ENCODE measurements around the gene SORCS2.

DNA sequence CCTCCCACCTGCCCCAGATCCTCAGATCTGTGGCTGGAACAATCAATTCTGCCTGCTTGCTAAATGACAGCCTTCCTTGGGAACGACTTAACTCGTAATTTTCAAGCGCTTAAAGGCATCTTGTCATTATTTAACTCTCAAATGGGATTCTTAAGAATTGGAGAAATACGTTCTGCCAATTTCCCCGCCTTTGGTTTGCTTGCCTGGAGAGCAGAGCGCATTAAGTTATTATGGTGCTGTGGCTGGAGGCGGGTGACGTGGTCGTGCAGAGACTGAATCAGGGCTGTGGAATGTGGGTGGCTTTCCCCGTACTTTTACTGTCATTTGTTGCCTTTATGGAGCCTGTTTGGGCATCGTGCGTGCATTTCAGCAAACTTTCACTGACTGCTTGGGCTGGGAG is 321.3 kb downstream of the SORCS2 start:
- TF ChIP-seq ELF4 (IDR thresholded peaks at IDR 0.05) (no peak), ZNF384 (IDR thresholded peaks at IDR 0.05) (no peak), ARNT (IDR thresholded peaks at IDR 0.05) (no peak), FOXA1 (IDR thresholded peaks at IDR 0.05) (no peak), SP1 (IDR thresholded peaks at IDR 0.05) (no peak), NFRKB (IDR thresholded peaks at IDR 0.05) (no peak), CTBP1 (IDR thresholded peaks at IDR 0.05; ENCODE audit: borderline replicate concordance) (no peak)
